CD4-positive, alpha-beta T cell treated with Interleukin-15 for 1 hour (primary cell): ENCODE data around the gene ADAM12.
"Not testable (repeated sequence)": the region's sequence is repeated elsewhere in the genome, so short reads cannot be mapped to it uniquely, and the experiment has no call there.

Experiments used
- DNase-seq: peaks from one replicate; pipeline ENCODE4 v3.0.0-alpha.2; 2020

The ADAM12 gene

DNA sequence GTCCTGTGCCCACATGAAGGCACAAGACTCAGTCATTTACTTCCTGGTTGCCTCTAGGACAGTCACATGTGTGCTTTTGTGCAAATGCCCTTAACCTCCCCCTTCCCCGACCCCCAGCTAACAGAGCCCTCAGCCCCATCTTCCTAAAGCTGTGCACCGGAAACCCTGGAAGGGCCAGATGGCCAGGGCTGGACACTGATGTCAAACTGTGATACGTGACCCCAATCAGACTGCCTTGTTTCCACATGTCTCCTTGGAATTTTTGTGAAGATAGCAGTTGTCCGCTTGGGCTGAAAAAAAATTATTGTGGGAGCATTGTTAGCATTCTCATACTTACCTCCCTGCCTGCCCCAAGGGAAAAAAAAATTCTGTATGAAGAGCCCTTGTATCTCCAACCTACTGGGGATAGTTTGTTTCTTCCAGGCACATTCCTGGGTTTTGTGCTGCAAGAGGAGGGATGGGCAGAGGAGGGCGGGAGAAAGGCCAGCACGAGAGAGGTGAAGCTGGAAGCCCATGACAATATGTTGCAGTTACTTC is 17.0 kb upstream of the ADAM12 start:
- no peak for DNase-seq

DNA sequence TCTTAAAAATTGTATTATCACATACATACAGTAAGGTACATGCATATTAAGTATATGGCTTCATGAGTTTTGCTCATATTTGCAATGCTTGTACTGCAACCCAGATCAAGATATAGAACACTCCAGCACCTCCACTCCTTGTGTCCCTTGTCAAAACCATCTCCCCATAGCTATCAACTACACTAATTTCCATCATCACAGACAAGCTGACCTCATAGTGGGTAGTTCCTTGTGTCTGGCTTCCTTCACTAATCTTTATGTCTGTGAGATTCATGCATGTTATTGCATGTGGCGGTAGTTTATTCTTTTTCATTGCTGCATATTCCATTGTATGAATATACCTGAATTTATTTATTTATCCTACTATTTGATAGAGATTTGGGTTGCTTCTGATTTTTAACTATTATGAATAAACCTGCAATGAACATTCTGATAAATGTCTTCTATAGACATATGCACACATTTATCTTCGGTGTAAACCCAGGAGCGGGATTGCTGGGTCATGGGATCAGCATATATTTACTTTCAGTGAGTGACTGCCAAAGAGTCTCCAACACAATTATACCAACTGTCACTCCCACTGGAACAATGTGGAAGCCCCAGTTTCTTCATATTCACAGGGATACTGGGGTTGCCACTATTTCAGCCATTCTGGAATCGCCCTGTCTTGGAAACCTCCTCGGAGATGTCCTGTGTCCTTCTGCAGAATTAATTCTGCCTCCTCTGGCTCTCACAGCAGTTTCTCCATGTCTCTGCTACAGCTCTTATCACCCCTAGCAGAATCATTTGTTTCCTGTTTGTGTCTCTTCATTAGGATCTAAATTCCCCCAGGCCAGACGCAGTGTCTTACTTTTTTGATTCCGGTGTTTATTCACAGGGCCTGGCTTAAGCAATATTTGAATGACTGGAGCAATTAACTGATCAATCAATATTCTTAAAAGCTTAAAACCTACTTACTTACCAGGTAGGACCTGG is 14.7 kb upstream of the ADAM12 start:
- DNase-seq, result no peak

DNA sequence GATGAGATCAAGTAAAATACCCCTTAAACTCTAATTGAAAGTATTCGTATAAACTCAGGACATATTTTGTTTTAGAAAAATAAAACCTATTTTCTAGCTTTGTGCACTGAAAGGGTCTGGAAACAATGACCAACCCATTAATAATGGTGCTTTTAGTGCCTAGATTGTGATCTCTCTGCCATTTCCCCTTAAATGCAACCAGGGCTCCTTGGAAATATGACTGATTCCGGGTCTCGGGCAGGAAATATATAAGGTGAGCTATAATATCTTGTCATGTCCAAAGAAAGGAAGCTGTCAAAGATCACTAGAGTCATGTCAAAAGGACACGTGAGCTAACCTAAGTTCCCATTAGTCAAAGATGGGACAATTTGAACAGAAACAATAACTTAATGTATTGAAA is 12.4 kb upstream of the ADAM12 start:
- DNase-seq, result no peak

DNA sequence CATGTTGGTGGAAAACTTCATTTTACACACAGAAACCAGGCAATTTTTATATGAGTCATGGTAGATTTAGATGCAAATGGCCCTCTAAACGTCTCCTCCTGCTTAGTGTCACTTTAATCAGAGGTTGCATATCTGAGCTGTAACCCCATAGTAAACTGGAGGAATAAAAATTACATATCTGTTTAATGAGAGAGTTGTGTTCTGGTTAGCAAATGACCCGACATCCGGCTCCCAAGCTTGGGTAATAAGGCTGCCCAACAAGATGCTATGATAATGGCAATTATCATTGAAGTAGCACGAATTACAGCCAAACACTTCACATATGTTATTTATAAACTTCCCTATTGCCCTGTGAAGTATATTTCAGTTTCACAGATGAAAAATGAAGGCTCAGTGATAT is 10.6 kb upstream of the ADAM12 start:
- no peak for DNase-seq

DNA sequence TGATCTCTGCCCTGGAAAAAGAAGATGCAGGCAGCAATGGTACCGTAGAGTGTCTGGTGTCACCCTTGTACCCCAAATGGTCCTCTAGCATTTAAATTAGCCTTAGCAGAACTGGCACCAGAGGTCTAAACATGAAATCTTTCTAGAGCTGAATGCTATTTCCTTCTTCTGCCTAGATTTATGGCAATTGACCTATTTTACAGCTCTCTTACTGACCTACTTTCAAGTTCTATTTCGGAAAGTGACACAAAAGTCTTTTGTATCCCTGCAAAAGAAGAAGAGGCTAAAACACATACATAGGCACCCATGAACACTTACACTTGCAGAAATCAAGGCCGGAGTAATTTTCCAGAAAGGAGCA is 10.1 kb upstream of the ADAM12 start:
- DNase-seq, result no peak

- no peak for DNase-seq
These were observed 9.5 kb upstream of the ADAM12 start for GRCh38 chr10:126397640-126398382.

GRCh38 chr10:126397156-126397555 is 8.9 kb upstream of the ADAM12 start:
- DNase-seq, result no peak

- DNase-seq, result no peak
These were observed 6.7 kb upstream of the ADAM12 start for GRCh38 chr10:126394948-126395347.

GRCh38 chr10:126393076-126393475 is 4.8 kb upstream of the ADAM12 start:
- no peak for DNase-seq

DNA sequence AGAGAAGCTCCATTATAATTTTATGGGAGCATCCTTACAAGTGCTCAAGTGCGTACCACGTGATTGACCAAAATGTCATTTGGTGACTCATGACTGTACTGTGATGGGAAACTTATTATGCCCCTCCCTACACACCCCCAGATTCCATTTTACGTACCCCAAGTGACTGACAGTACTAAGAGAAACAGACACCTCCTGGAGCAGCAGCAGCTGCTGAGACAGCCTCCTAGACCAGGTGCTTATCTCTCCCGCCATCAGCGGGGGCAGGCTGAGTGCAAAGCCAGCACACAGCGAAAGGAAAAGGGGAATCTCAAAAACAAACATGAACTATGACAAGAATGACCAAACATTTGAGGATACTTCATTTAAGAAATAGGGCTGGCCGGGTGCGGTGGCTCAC is 4.2 kb upstream of the ADAM12 start:
- DNase-seq, result no peak

GRCh38 chr10:126392068-126392467 is 3.8 kb upstream of the ADAM12 start:
- no peak for DNase-seq

GRCh38 chr10:126391192-126391885 is 3.1 kb upstream of the ADAM12 start:
- no peak for DNase-seq

DNA sequence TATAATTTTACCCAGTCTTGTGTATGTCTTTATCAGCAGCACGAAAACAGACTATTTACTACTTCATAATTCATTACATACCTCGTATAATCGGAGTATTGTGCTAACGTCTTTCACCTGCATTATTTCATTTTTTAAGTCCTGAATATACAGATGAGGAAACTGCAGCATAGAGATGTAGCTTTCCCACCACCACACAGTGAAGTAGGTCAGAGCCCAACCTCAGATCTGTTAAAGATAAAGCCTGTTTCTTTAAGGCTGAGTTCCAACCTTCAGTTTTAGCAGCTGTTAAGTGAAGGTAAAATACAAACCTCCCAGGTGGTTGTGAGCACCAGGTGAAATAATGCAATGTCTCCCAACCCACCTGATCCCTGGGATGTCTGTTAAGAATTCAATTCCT is 2.0 kb upstream of the ADAM12 start:
- DNase-seq, result no peak

DNA sequence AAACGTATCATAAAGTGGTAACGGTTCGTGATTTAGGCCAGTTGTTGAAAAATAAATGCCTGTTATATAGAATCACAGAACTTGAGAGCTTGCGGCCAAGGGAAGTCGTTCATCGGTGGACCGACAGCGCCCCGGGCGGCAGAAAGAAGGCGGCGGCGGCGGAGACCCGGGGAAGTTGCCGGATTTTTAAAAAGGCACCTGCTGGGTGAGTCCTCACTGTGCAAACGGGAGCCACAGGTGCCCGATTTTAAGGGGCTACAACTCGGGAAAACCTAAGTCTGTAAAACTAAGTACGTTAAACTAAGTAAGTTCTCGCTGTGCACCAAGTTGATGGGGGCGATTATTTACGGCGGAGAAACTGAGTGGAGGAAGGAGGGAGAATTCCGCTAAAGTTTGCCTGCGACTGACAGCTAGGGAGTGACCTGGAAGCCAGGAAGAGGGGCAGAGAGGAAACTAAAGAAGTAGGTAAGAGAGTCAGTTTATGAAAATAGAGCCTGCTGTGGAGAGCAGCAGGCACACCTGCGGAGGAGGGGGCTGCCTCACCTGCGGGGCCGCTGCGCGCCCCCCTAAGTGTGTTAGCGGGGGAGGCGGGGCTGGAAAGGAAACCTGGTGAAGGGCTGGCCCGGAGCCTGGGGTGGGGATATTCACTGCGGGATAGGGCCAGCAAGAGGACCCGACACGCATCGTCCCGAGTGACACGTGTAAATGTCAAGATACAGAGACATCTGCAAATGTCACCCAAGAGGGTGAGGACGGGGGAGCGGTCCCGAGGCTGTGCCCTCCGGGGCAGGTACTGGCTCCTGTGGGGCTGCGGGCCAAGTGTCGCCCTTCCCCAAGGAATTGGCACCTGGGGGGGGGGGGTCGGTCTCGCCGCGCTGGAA is 996 bp downstream of the ADAM12 start:
- DNase-seq, result no peak

- no peak for DNase-seq
These were observed 3.9 kb downstream of the ADAM12 start for GRCh38 chr10:126384269-126384873.

DNA sequence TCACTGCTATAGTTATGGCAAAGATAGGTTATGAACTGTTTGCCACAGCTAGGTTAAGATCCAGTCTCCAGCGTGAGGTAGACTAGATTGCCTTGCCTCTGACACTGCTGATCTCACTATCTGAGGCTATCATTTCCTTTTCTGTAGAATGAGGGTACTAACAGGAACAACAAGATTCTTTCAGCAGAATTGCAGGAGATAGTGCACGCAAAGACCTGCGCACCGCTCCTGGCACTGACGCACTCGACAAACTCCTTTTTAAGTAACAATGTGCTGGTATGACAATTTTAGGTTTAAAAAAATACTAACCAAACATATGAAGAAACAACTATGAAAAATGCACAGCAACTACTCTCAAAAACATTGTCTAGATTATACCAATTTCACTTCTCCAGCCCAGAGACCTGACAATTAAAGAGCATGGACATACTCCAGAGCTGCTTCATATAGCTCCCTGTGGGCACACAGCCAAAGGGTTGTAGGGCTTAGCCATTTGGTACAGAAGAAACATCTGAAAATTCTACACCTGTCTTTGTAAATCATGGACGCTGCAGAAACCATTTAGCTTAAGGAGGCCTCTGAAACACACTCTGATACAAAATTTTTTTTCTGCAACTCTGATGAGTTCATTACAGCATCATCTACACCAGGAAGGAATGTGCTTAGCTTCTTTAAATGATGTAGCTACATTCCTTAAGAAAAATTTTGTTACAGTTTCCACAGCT is 7.8 kb downstream of the ADAM12 start:
- no peak for DNase-seq

- DNase-seq, result not testable (repeated sequence)
These were observed 9.1 kb downstream of the ADAM12 start for GRCh38 chr10:126379166-126379565.

DNA sequence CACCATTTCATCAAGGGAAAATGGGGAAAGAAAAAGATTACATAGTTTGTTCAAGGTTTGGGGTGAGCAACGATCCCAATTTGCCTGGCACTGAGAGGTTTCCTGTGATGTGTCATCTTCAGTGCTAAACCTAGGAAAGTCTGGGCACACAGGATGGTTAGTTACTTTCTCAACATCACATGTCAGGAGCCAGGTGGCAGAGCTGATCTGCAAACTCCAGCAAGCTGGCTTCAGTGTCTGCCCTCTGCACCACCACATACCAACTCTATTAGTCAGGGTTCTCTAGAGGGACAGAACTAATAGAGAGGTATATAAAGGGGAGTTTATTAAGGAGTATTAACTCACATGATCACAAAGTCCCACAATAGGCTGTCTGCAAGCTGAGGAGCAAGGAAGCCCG is 11.3 kb downstream of the ADAM12 start:
- DNase-seq, result no peak

DNA sequence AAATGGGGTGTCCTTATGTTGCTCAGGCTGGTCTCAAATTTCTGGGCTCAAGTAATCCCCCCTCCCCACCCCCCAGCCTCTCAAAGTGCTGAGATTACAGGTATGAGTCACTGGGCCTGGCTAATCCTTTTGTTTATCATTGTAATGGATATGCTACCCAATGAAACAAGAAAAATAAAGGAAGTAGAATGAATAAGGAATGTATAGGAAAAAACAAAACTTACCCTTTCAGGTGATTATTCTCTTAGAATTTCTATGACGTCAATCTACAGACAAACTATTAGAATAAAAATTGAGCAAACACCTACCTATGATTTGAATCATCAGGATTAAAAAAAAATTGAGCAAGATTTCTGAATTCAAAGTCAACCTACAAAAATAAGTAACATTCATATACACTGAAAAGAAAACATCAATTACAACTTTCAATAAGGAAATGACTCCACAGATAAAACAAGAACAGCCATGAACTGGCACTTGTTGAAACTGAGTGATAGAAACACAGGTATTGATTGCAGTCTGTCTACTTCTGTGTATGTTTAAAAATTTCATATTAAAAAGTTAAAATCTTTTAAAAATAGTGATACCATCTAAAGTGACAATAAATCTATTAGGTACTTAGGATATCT is 12.2 kb downstream of the ADAM12 start:
- DNase-seq, result no peak

DNA sequence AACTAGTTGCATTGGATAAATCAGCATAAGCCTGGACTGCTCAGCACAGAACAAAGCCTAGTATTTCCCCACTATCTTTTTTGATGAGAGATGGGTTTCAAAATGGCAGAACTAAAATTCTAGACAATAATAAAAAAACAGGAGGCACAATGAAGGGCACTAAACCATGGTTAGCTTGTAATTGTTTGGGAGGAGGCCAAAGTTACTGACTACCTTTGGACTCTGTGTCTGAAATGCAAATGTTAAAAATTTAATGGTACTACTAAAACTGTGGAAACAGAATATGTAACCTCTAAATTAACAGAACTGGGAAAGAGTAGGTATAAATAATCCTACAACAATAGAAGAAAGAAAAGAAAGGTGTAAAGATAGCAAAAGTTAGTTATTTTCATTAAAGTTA is 13.0 kb downstream of the ADAM12 start:
- no peak for DNase-seq

- DNase-seq, result no peak
These were observed 13.8 kb downstream of the ADAM12 start for GRCh38 chr10:126374435-126374834.
